Measurements from ENCODE around the gene GINS3. TPM values are rescaled to one million over a fixed set of nuclear protein-coding genes. Genes with fewer than 3 reads are reported as not detected.

The GINS3 gene
- total RNA-seq, 1 donor from 2014 or later = 22.2 TPM

GRCh38 chr16:58419241-58419990 lies 27.1 kb downstream of the GINS3 start:
- Mint-ChIP-seq H3K36me3 (ENCODE audit: low read depth) (no peaks in the 10 kb centered on the region), H3K4me1 (ENCODE audit: low read depth) (no peaks in the 10 kb centered on the region), H3K27ac (no peak overlapping the region), H3K4me3 (ENCODE audit: low read depth) (no peak overlapping the region), H3K9me3 (no peaks in the 10 kb centered on the region), H3K27me3 (ENCODE audit: low read depth) (peaks cover 9% of the 10 kb centered on the region)
- no peak for DNase-seq (ENCODE audit: low spot score)
- intact Hi-C loops (cut with micrococcal nuclease) = no loop called here

- peaks cover 11% of the 10 kb centered on the region for H3K4me1 Mint-ChIP-seq (ENCODE audit: low read depth)
Observed at GRCh38 chr16:58421059-58421458, 28.8 kb downstream of the GINS3 start.

GRCh38 chr16:58421529-58421928 lies 29.3 kb downstream of the GINS3 start:
- no peak for DNase-seq (ENCODE audit: low spot score)
- Mint-ChIP-seq H3K27me3 (ENCODE audit: low read depth) (peaks cover 15% of the 10 kb centered on the region), H3K4me1 (ENCODE audit: low read depth) (peaks cover 14% of the 10 kb centered on the region), H3K4me3 (ENCODE audit: low read depth) (no peak overlapping the region), H3K9me3 (no peaks in the 10 kb centered on the region), H3K36me3 (ENCODE audit: low read depth) (no peaks in the 10 kb centered on the region), H3K27ac (no peak overlapping the region)
- intact Hi-C loops (cut with micrococcal nuclease) = no loop called here

More at GRCh38 chr16:58421059-58421458, 28.8 kb downstream of the GINS3 start:
- Mint-ChIP-seq H3K27me3 (ENCODE audit: low read depth) (peaks cover 13% of the 10 kb centered on the region), H3K36me3 (ENCODE audit: low read depth) (no peaks in the 10 kb centered on the region), H3K9me3 (no peaks in the 10 kb centered on the region), H3K27ac (no peak overlapping the region), H3K4me3 (ENCODE audit: low read depth) (no peak overlapping the region)
- intact Hi-C loops (cut with micrococcal nuclease) = no loop called here
- no peak for DNase-seq (ENCODE audit: low spot score)

- H3K9me3 Mint-ChIP-seq = no peaks in the 10 kb centered on the region
- no peak for DNase-seq (ENCODE audit: low spot score)
- no peak overlapping the region for H3K27ac Mint-ChIP-seq
- intact Hi-C loops (cut with micrococcal nuclease) = no loop called here
- H3K4me3 Mint-ChIP-seq (ENCODE audit: low read depth) = no peak overlapping the region
- H3K27me3 Mint-ChIP-seq (ENCODE audit: low read depth) = peaks cover 20% of the 10 kb centered on the region
- H3K36me3 Mint-ChIP-seq (ENCODE audit: low read depth) = no peaks in the 10 kb centered on the region
- H3K4me1 Mint-ChIP-seq (ENCODE audit: low read depth) = peaks cover 18% of the 10 kb centered on the region
Observed at GRCh38 chr16:58422809-58423208, 30.5 kb downstream of the GINS3 start.

GRCh38 chr16:58425245-58425644 lies 33.0 kb downstream of the GINS3 start:
- intact Hi-C loops (cut with micrococcal nuclease) = no loop called here
- Mint-ChIP-seq H3K9me3 (no peaks in the 10 kb centered on the region), H3K4me1 (ENCODE audit: low read depth) (peaks cover 18% of the 10 kb centered on the region), H3K27me3 (ENCODE audit: low read depth) (peaks cover 29% of the 10 kb centered on the region), H3K27ac (no peak overlapping the region), H3K36me3 (ENCODE audit: low read depth) (no peaks in the 10 kb centered on the region), H3K4me3 (ENCODE audit: low read depth) (no peak overlapping the region)
- no peak for DNase-seq (ENCODE audit: low spot score)

- intact Hi-C loops (cut with micrococcal nuclease) = no loop called here
- H3K36me3 Mint-ChIP-seq (ENCODE audit: low read depth) = no peaks in the 10 kb centered on the region
- peaks cover 31% of the 10 kb centered on the region for H3K27me3 Mint-ChIP-seq (ENCODE audit: low read depth)
- no peak overlapping the region for H3K27ac Mint-ChIP-seq
- no peaks in the 10 kb centered on the region for H3K9me3 Mint-ChIP-seq
- peak; percentile 22 for DNase-seq (ENCODE audit: low spot score)
- H3K4me1 Mint-ChIP-seq (ENCODE audit: low read depth) = peaks cover 18% of the 10 kb centered on the region
- no peak overlapping the region for H3K4me3 Mint-ChIP-seq (ENCODE audit: low read depth)
Observed at GRCh38 chr16:58425756-58426494, 33.7 kb downstream of the GINS3 start.

- Mint-ChIP-seq H3K4me3 (ENCODE audit: low read depth) (no peak overlapping the region), H3K9me3 (no peaks in the 10 kb centered on the region), H3K27me3 (ENCODE audit: low read depth) (peaks cover 31% of the 10 kb centered on the region), H3K27ac (no peak overlapping the region), H3K36me3 (ENCODE audit: low read depth) (no peaks in the 10 kb centered on the region), H3K4me1 (ENCODE audit: low read depth) (peaks cover 18% of the 10 kb centered on the region)
- DNase-seq (ENCODE audit: low spot score) = no peak
- intact Hi-C loops (cut with micrococcal nuclease) = no loop called here
Observed at GRCh38 chr16:58426966-58427365, 34.7 kb downstream of the GINS3 start.

- H3K4me1 Mint-ChIP-seq (ENCODE audit: low read depth) = peaks cover 20% of the 10 kb centered on the region
- H3K27ac Mint-ChIP-seq = no peak overlapping the region
- DNase-seq (ENCODE audit: low spot score) = no peak
- H3K27me3 Mint-ChIP-seq (ENCODE audit: low read depth) = peaks cover 22% of the 10 kb centered on the region
- intact Hi-C loops (cut with micrococcal nuclease) = no loop called here
- no peaks in the 10 kb centered on the region for H3K36me3 Mint-ChIP-seq (ENCODE audit: low read depth)
- no peaks in the 10 kb centered on the region for H3K9me3 Mint-ChIP-seq
- no peak overlapping the region for H3K4me3 Mint-ChIP-seq (ENCODE audit: low read depth)
Observed at GRCh38 chr16:58428621-58429542, 36.6 kb downstream of the GINS3 start.

- Mint-ChIP-seq H3K27me3 (ENCODE audit: low read depth) (peaks cover 19% of the 10 kb centered on the region), H3K4me1 (ENCODE audit: low read depth) (peaks cover 12% of the 10 kb centered on the region), H3K9me3 (no peaks in the 10 kb centered on the region), H3K27ac (no peak overlapping the region), H3K4me3 (ENCODE audit: low read depth) (no peak overlapping the region), H3K36me3 (ENCODE audit: low read depth) (no peaks in the 10 kb centered on the region)
- intact Hi-C loops (cut with micrococcal nuclease) = no loop called here
- no peak for DNase-seq (ENCODE audit: low spot score)
Observed at GRCh38 chr16:58430718-58431117, 38.4 kb downstream of the GINS3 start.

GRCh38 chr16:58433569-58433951 lies 41.3 kb downstream of the GINS3 start:
- H3K27ac Mint-ChIP-seq = no peak overlapping the region
- no peak for DNase-seq (ENCODE audit: low spot score)
- H3K9me3 Mint-ChIP-seq = no peaks in the 10 kb centered on the region
- H3K27me3 Mint-ChIP-seq (ENCODE audit: low read depth) = peaks cover 8% of the 10 kb centered on the region
- intact Hi-C loops (cut with micrococcal nuclease) = no loop called here
- no peaks in the 10 kb centered on the region for H3K36me3 Mint-ChIP-seq (ENCODE audit: low read depth)
- no peak overlapping the region for H3K4me3 Mint-ChIP-seq (ENCODE audit: low read depth)
- H3K4me1 Mint-ChIP-seq (ENCODE audit: low read depth) = peaks cover 3% of the 10 kb centered on the region

GRCh38 chr16:58435779-58436178 lies 43.5 kb downstream of the GINS3 start:
- H3K4me3 Mint-ChIP-seq (ENCODE audit: low read depth) = no peak overlapping the region
- intact Hi-C loops (cut with micrococcal nuclease) = no loop called here
- H3K27me3 Mint-ChIP-seq (ENCODE audit: low read depth) = no peaks in the 10 kb centered on the region
- H3K9me3 Mint-ChIP-seq = no peaks in the 10 kb centered on the region
- DNase-seq (ENCODE audit: low spot score) = no peak
- no peaks in the 10 kb centered on the region for H3K36me3 Mint-ChIP-seq (ENCODE audit: low read depth)
- H3K27ac Mint-ChIP-seq = no peak overlapping the region
- H3K4me1 Mint-ChIP-seq (ENCODE audit: low read depth) = peaks cover 3% of the 10 kb centered on the region

- Mint-ChIP-seq H3K27me3 (ENCODE audit: low read depth) (peaks cover 6% of the 10 kb centered on the region), H3K36me3 (ENCODE audit: low read depth) (no peaks in the 10 kb centered on the region)
- DNase-seq (ENCODE audit: low spot score) = no peak
Observed at GRCh38 chr16:58440131-58440530, 47.9 kb downstream of the GINS3 start.

More at GRCh38 chr16:58440131-58440530, 47.9 kb downstream of the GINS3 start:
- intact Hi-C loops (cut with micrococcal nuclease) = no loop called here
- no peak overlapping the region for H3K4me3 Mint-ChIP-seq (ENCODE audit: low read depth)
- no peaks in the 10 kb centered on the region for H3K4me1 Mint-ChIP-seq (ENCODE audit: low read depth)
- no peak overlapping the region for H3K27ac Mint-ChIP-seq
- no peaks in the 10 kb centered on the region for H3K9me3 Mint-ChIP-seq

All from activated T-helper 2 cell treated with anti-CD3 and anti-CD28 coated beads, Interferon-gamma antibody, Interleukin-2, Interleukin-4, amounts not matched to agents 10 μg/mL and 5 μg/mL and 100 μg/mL, durations not matched to agents 14 hours and 24 hours and 36 hours (primary cell).